GM12878 (cell line): ENCODE data around the gene EYS. TPM values are rescaled to one million over a fixed set of nuclear protein-coding genes. Genes with fewer than 3 reads are reported as not detected.

ENCODE experiments used
- ATAC-seq: fragments of 200-7000 bp; cut with Tn5 transposase; 3 replicates; pipeline ENCODE4 v1.9.1; 2020; ENCODE audit warnings: mild to moderate bottlenecking, moderate library complexity
- BruUV-seq: library from RNA; stranded (reverse); fragments of 400-500 nt; replicated peaks from 2 replicates; lab custom pipeline; 2021; lab: Mats Ljungman, UMichigan
- CTCF ChIA-PET: fragments of 300-600 bp; sonication (Branson Sonifier 250); formaldehyde crosslinking; extraction: SDS; loops from one replicate; lab custom pipeline; 2021; ENCODE audit warnings: inconsistent platforms; lab: Yijun Ruan, JAX
- POLR2A ChIA-PET: fragments of 350-600 bp; formaldehyde crosslinking; extraction: SDS; loops from one replicate; lab custom pipeline; 2021; ENCODE audit warnings: inconsistent platforms; lab: Charles Lee
- RAD21 ChIA-PET: fragments of 300-600 bp; sonication (Branson Sonifier 250); formaldehyde crosslinking; loops from one replicate; lab custom pipeline; 2023; ENCODE audit warnings: antibody characterized with exemption; ENCODE audit not compliant: unreplicated experiment; lab: Charles Lee
- SMC1A ChIA-PET: fragments of 300-600 bp; sonication (Branson Sonifier 250); formaldehyde crosslinking; loops from one replicate; lab custom pipeline; 2023; ENCODE audit not compliant: unreplicated experiment, uncharacterized antibody; lab: Charles Lee
- DNase-seq: peaks from one replicate; pipeline ENCODE4 v3.0.0-alpha.2; 2011; ENCODE audit warnings: low read depth, low spot score
- FAIRE-seq: peaks from 3 replicates; lab custom pipeline; 2011; peaks lifted over from hg19 to GRCh38; lab: Jason Lieb, UNC
- H2AFZ ChIP-seq: 2 replicates; pipeline ENCODE4 v1.6.0; 2011; ENCODE audit warnings: low read depth, low read length, control low read depth; ENCODE audit not compliant: control insufficient read depth
- H3K27ac ChIP-seq: 2 replicates; pipeline ENCODE4 v1.5.1; 2011; ENCODE audit warnings: control low read depth; ENCODE audit not compliant: control insufficient read depth, insufficient read depth
- H3K27me3 ChIP-seq, 2 experiments: replicated peaks in 1 of 2; 2 replicates each; pipeline versions ENCODE4 v1.6.0 to v1.6.1; 2011; ENCODE audit warnings: low read length in 1 of 2; ENCODE audit not compliant: control insufficient read depth in 2 of 2, insufficient read depth in 2 of 2
- H3K36me3 ChIP-seq, 2 experiments: 2 replicates each; pipeline ENCODE4 v1.5.1; 2011; ENCODE audit warnings: low read length in 1 of 2; ENCODE audit not compliant: control insufficient read depth in 2 of 2, insufficient read depth in 2 of 2
- H3K4me1 ChIP-seq: 2 replicates; pipeline ENCODE4 v1.6.1; 2011; ENCODE audit warnings: mild to moderate bottlenecking, low read length, moderate library complexity, mixed read lengths; ENCODE audit not compliant: control insufficient read depth, insufficient read depth
- H3K4me2 ChIP-seq: 2 replicates; pipeline ENCODE4 v1.6.0; 2011; ENCODE audit warnings: control low read depth; ENCODE audit not compliant: control insufficient read depth, insufficient read depth
- H3K4me3 ChIP-seq: fragments of 200-600 bp; sonication (generic); 2 replicates; pipeline ENCODE4 v1.5.1; 2016
- H3K79me2 ChIP-seq: 2 replicates; pipeline ENCODE4 v1.6.0; 2011; ENCODE audit warnings: low read length; ENCODE audit not compliant: control insufficient read depth, insufficient read depth
- H3K9ac ChIP-seq: 2 replicates; pipeline ENCODE4 v1.8.0; 2011; ENCODE audit warnings: low read length, control low read depth, mixed read lengths; ENCODE audit not compliant: control insufficient read depth, insufficient read depth
- H3K9me3 ChIP-seq: replicated peaks from 3 replicates; pipeline ENCODE4 v1.5.1; 2011; ENCODE audit warnings: mild to moderate bottlenecking, low read length; ENCODE audit not compliant: control insufficient read depth, insufficient read depth
- H4K20me1 ChIP-seq: 2 replicates; pipeline ENCODE4 v1.6.0; 2011; ENCODE audit not compliant: control insufficient read depth, insufficient read depth
- BACH1 ChIP-seq: fragments of 450-650 bp; IDR thresholded peaks from 2 replicates; pipeline ENCODE4 v1.6.1; 2017; ENCODE audit warnings: mild to moderate bottlenecking, borderline replicate concordance
- CTCF ChIP-seq, 3 experiments: IDR thresholded peaks in 2 of 3; conservative IDR thresholded peaks in 1 of 3; 2 replicates each; pipeline ENCODE4 v1.5.1; 2011; ENCODE audit warnings: low read depth in 3 of 3, low read length in 3 of 3, mild to moderate bottlenecking in 3 of 3, control low read depth in 2 of 3, moderate library complexity in 2 of 3, inconsistent platforms in 1 of 3, mixed read lengths in 1 of 3; ENCODE audit not compliant: control insufficient read depth in 2 of 3, insufficient read depth in 1 of 3; ENCODE audit errors: extremely low read depth in 1 of 3
- E2F8 ChIP-seq: fragments of 450-650 bp; IDR thresholded peaks from 2 replicates; pipeline ENCODE4 v1.6.1; 2018; ENCODE audit warnings: mild to moderate bottlenecking, low read depth, moderate library complexity; ENCODE audit not compliant: partially characterized antibody
- ESRRA ChIP-seq: IDR thresholded peaks from 2 replicates; pipeline ENCODE4 v1.6.1; 2012; ENCODE audit warnings: mild to moderate bottlenecking, low read length, improper control_type of control experiment
- MEF2A ChIP-seq: IDR thresholded peaks from 2 replicates; pipeline ENCODE4 v1.6.1; 2011; ENCODE audit warnings: low read depth, mild to moderate bottlenecking, low read length, moderate library complexity; ENCODE audit not compliant: insufficient read depth
- PML ChIP-seq: IDR thresholded peaks from 2 replicates; pipeline ENCODE4 v1.6.1; 2012; ENCODE audit warnings: low read length, inconsistent platforms
- RAD21 ChIP-seq: IDR thresholded peaks from 2 replicates; pipeline ENCODE4 v1.6.1; 2011; ENCODE audit warnings: mild to moderate bottlenecking, low read depth, low read length, moderate library complexity; ENCODE audit not compliant: insufficient read depth
- SIX5 ChIP-seq: IDR thresholded peaks from 2 replicates; pipeline ENCODE4 v1.6.1; 2011; ENCODE audit warnings: mild to moderate bottlenecking, low read depth, low read length, moderate library complexity; ENCODE audit not compliant: severe bottlenecking
- in situ Hi-C: fragments of 300-500 bp; cut with MboI; formaldehyde crosslinking; loops from 9 replicates; pipeline ENCODE4 v1.14.3; 2018; ENCODE audit warnings: mixed read lengths
- intact Hi-C: fragments of 100-400 bp; cut with micrococcal nuclease; formaldehyde crosslinking; loops from one replicate; pipeline ENCODE4 v1.14.2; 2022; ENCODE audit not compliant: unreplicated experiment
- polyA plus RNA-seq, 11 experiments: library from polyadenylated mRNA; depleted of rRNA in 4 of 11; unstranded in 6 of 11; stranded (reverse) in 5 of 11; fragments of >200 nt; fragmentation: Nextera tagmentation in 4 of 11; fragmentation: Illumina TruSeq in 1 of 11; extraction: Ambion mirVana in 4 of 11; extraction: Trizol in 1 of 11; gene quantifications; 1 replicate in 1 of 11; 2 replicates in 10 of 11; pipeline versions ENCODE4 v1.2.1 to v1.2.3, GENCODE V29; 2011 to 2016; ENCODE audit warnings: inconsistent platforms in 2 of 11, missing spikeins in 2 of 11, low read depth in 1 of 11
- total RNA-seq, 4 experiments: library from RNA; depleted of rRNA in 3 of 4; stranded (reverse); fragments of >200 nt in 3 of 4; fragmentation: Illumina TruSeq in 1 of 4; extraction: Trizol in 1 of 4; gene quantifications; 2 replicates each; pipeline versions ENCODE4 v1.2.1 to v1.2.3, GENCODE V29; 2013 to 2021

The EYS gene
- total and polyA plus RNA-seq, 10 of the 15 experiments (the other 5 are each of a cell fraction or from before 2014, with no cell fraction given), result under 0.01 to 0.14 (median 0.02) TPM; not detected in 1

- in situ Hi-C loops, result no loop called here
- DNase-seq (no peak), ATAC-seq (no peak), FAIRE-seq (no peak)
- no peak for TF ChIP-seq ESRRA
- no peak for TF ChIP-seq MEF2A
- TF ChIP-seq BACH1, result no peak
- TF ChIP-seq E2F8, result no peak
- 0 out of 2 replicates have a peak, but pooled peaks have one; percentile 36 for TF ChIP-seq RAD21
- TF ChIP-seq CTCF (IDR thresholded peaks at IDR 0.05 in 2 of 3, conservative IDR thresholded peaks at IDR 0.05 in 1 of 3; ENCODE audit: control insufficient read depth in 2 of 3, extremely low read depth in 1 of 3, insufficient read depth in 1 of 3, low read depth in 3 of 3, low read length in 3 of 3), result peak in 1 of 3 experiments; percentile 29; a peak in 1 of 6 replicates
- TF ChIP-seq SIX5, result no peak
- TF ChIP-seq PML, result no peak
- Histone ChIP-seq H3K27me3 (no peaks in the 10 kb centered on the region), H3K79me2 (no peaks in the 10 kb centered on the region), H3K4me2 (no peak overlapping the region), H3K4me3 (no peak overlapping the region), H3K27ac (no peak overlapping the region), H2AFZ (no peak overlapping the region), H3K9ac (no peak overlapping the region), H3K9me3 (no peaks in the 10 kb centered on the region), H4K20me1 (no peaks in the 10 kb centered on the region), H3K36me3 (no peaks in the 10 kb centered on the region), H3K4me1 (no peaks in the 10 kb centered on the region)
- SMC1A ChIA-PET, result no interaction called here
- no TSS peak for BruUV-seq
- POLR2A ChIA-PET, result no interaction called here
- intact Hi-C loops, result no loop called here
- RAD21 ChIA-PET, result no interaction called here
- CTCF ChIA-PET, result no interaction called here
Measured at GRCh38 chr6:64732888-64733287, 974.1 kb downstream of the EYS start.
